Fibroblast of lung (primary cell): ENCODE results near the gene PILRA. TPM values are rescaled to one million over a fixed set of nuclear protein-coding genes. Genes with fewer than 3 reads are reported as not detected.
"Not testable (repeated sequence)": the region's sequence is repeated elsewhere in the genome, so short reads cannot be mapped to it uniquely, and the experiment has no call there.

Experiments used
- DNase-seq, 2 donors: peaks; one replicate each; pipeline versions ENCODE4 v3.0.0 to v3.0.0-alpha.2; 2010; ENCODE audit warnings: low read depth in 2 of 2
- H2AFZ ChIP-seq: 2 replicates; pipeline ENCODE4 v1.5.1; 2012; ENCODE audit warnings: low read length, control low read depth, inconsistent platforms
- H3K27ac ChIP-seq: 2 replicates; pipeline ENCODE4 v1.5.1; 2011; ENCODE audit warnings: low read length, control low read depth; ENCODE audit not compliant: insufficient read depth
- H3K27me3 ChIP-seq: 2 replicates; pipeline ENCODE4 v1.5.1; 2011; ENCODE audit warnings: mild to moderate bottlenecking, low read length; ENCODE audit not compliant: control insufficient read depth, insufficient read depth
- H3K36me3 ChIP-seq: 2 replicates; pipeline ENCODE4 v1.5.1; 2011; ENCODE audit warnings: low read length; ENCODE audit not compliant: control insufficient read depth, insufficient read depth
- H3K4me1 ChIP-seq: 2 replicates; pipeline ENCODE4 v1.5.1; 2011; ENCODE audit warnings: low read length; ENCODE audit not compliant: control insufficient read depth, insufficient read depth; ENCODE audit errors: extremely low read depth
- H3K4me2 ChIP-seq: 2 replicates; pipeline ENCODE4 v1.5.1; 2011; ENCODE audit warnings: low read length, control low read depth; ENCODE audit not compliant: insufficient read depth; ENCODE audit errors: extremely low read depth
- H3K4me3 ChIP-seq, 4 experiments: fragments of 200-600 bp in 1 of 4; sonication (generic) in 1 of 4; replicated peaks in 1 of 4; 2 replicates each; pipeline ENCODE4 v1.5.1; 2011 to 2016; ENCODE audit warnings: low read length in 4 of 4, low read depth in 3 of 4, mild to moderate bottlenecking in 3 of 4, control low read depth in 2 of 4, inconsistent platforms in 1 of 4, mixed read lengths in 1 of 4; ENCODE audit not compliant: insufficient read depth in 1 of 4; ENCODE audit errors: control extremely low read depth in 1 of 4
- H3K79me2 ChIP-seq: 2 replicates; pipeline ENCODE4 v1.5.1; 2012; ENCODE audit warnings: mild to moderate bottlenecking, low read length, inconsistent platforms; ENCODE audit not compliant: control insufficient read depth, insufficient read depth
- H3K9ac ChIP-seq: 2 replicates; pipeline ENCODE4 v1.5.1; 2011; ENCODE audit warnings: mild to moderate bottlenecking, low read length, control low read depth; ENCODE audit not compliant: insufficient read depth
- H3K9me3 ChIP-seq: 2 replicates; pipeline ENCODE4 v1.5.1; 2012; ENCODE audit warnings: low read depth, low read length; ENCODE audit not compliant: control insufficient read depth, insufficient read depth
- H4K20me1 ChIP-seq: 2 replicates; pipeline ENCODE4 v1.5.1; 2011; ENCODE audit warnings: low read length; ENCODE audit not compliant: control insufficient read depth, insufficient read depth; ENCODE audit errors: extremely low read depth
- EZH2 ChIP-seq: IDR thresholded peaks from 2 replicates; pipeline ENCODE4 v1.5.1; 2012; ENCODE audit warnings: low read length, control low read depth, mild to moderate bottlenecking; ENCODE audit errors: missing control alignments
- polyA plus RNA-seq, 2 donors: library from polyadenylated mRNA; depleted of rRNA in 1 of 2; stranded (reverse) in 1 of 2; unstranded in 1 of 2; fragments of >200 nt; gene quantifications; 2 replicates each; pipeline ENCODE4 v1.2.1, GENCODE V29; 2011 to 2012; ENCODE audit warnings: missing spikeins in 1 of 2
- total RNA-seq: library from RNA; depleted of rRNA; stranded (reverse); fragments of >200 nt; gene quantifications from 2 replicates; pipeline ENCODE4 v1.2.1, GENCODE V29; 2014
- TF ChIP-seq, protein P1 (sequence below), 2 donors: IDR thresholded peaks in 1 of 2; conservative IDR thresholded peaks in 1 of 2; 1 replicate in 1 of 2; 2 replicates in 1 of 2; pipeline ENCODE4 v1.5.1; 2011 to 2012; ENCODE audit warnings: low read length in 2 of 2, control low read depth in 1 of 2, inconsistent platforms in 1 of 2, low read depth in 1 of 2, mild to moderate bottlenecking in 1 of 2

PILRA gene
- total and polyA plus RNA-seq, 2 donors (not counting 1 experiment from before 2014, with no cell fraction given): 0.15 to 0.33 TPM

DNA sequence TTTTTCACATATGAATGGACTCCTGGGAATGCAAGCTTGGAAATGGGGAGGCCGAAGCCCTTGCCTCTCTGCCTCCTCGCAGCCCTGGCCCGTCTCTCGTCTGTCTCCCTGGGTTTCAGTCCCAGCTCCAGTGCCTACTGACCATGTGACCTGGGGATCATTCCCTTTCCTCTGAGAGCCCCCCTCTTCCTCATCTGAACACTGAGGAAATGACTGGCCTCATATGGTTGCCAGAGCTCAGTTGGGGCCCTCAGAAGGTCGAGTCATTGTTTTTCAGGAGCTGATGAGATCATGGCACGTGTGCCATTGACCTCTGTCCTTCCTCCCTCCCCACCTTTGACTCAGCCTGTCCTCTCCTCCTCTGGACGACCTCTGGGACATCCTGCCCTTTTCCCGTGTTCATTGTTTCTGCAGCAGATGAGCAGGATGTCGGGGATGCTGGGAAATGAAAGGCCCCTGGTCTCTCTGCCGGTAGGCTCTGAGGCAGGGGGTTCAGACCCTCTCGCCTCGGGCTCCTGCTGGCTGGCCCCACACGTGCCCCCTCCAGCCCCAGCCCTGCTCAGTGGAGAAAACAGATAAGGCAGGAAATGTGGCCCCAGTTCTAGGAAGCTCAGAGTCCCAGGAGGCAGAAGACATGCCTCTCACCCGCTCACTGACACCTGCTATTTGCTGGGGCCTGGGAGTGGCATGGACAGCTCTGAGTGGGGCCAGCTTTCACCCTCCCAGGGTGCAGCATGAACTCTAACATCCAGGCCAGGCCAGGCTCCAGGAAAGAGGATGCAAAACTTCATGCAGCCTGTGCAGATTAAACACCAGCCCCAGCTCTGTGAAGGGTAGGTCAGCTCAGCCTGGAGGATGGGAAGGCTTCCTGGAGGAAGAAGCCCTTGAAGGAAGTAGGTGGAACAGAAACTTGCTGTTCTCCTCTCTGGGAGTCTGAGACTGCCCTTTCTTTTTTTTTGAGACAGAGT, 71.3 kb downstream of the PILRA start:
- peaks cover 21% of the 10 kb centered on the region for H3K4me1 ChIP-seq
- H3K27ac ChIP-seq: peak overlapping the region; percentile 70
- H3K79me2 ChIP-seq: no peaks in the 10 kb centered on the region
- H3K4me3 ChIP-seq: no peak overlapping the region
- peak overlapping the region; percentile 59 for H3K4me2 ChIP-seq
- no peaks in the 10 kb centered on the region for H4K20me1 ChIP-seq
- peak; percentile 30 to 76 for DNase-seq
- H3K9me3 ChIP-seq: no peaks in the 10 kb centered on the region
- TF ChIP-seq, protein P1, sequence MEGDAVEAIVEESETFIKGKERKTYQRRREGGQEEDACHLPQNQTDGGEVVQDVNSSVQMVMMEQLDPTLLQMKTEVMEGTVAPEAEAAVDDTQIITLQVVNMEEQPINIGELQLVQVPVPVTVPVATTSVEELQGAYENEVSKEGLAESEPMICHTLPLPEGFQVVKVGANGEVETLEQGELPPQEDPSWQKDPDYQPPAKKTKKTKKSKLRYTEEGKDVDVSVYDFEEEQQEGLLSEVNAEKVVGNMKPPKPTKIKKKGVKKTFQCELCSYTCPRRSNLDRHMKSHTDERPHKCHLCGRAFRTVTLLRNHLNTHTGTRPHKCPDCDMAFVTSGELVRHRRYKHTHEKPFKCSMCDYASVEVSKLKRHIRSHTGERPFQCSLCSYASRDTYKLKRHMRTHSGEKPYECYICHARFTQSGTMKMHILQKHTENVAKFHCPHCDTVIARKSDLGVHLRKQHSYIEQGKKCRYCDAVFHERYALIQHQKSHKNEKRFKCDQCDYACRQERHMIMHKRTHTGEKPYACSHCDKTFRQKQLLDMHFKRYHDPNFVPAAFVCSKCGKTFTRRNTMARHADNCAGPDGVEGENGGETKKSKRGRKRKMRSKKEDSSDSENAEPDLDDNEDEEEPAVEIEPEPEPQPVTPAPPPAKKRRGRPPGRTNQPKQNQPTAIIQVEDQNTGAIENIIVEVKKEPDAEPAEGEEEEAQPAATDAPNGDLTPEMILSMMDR (conservative IDR thresholded peaks at IDR 0.05 in 1 of 2, IDR thresholded peaks at IDR 0.05 in 1 of 2; ENCODE audit: low read depth in 1 of 2, low read length in 2 of 2): no peak
- no peak for TF ChIP-seq EZH2
- no peak overlapping the region for H3K9ac ChIP-seq
- no peaks in the 10 kb centered on the region for H3K27me3 ChIP-seq
- no peaks in the 10 kb centered on the region for H3K36me3 ChIP-seq
- H2AFZ ChIP-seq: peak overlapping the region; percentile 54

DNA sequence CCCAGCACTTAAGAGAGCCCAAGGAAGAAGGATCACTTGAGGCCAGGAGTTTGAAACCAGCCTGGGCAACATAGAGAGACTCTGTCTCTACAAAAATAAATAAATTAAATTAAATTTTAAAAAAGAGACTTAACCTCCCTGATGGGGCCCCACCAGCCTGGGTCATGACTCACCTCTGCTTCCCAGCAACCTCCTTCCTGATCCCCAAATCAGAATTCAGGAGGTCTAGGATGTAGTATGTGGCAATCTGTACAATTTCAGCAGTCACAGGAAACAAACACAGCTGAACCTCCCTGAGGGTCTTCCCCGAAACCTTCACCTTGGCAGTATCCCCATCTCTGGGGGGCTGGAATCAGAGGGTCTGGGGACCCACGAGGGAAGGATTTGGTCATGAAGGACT, 72.8 kb downstream of the PILRA start:
- Histone ChIP-seq H4K20me1 (no peaks in the 10 kb centered on the region), H3K79me2 (no peaks in the 10 kb centered on the region), H3K9me3 (no peaks in the 10 kb centered on the region), H3K27me3 (no peaks in the 10 kb centered on the region), H3K9ac (no peak overlapping the region), H3K4me3 (no peak overlapping the region), H3K4me1 (peaks cover 19% of the 10 kb centered on the region), H3K27ac (peak overlapping the region; percentile 67), H3K4me2 (no peak overlapping the region), H3K36me3 (no peaks in the 10 kb centered on the region), H2AFZ (peak overlapping the region; percentile 34)
- no peak for TF ChIP-seq EZH2
- TF ChIP-seq, protein P1 (conservative IDR thresholded peaks at IDR 0.05 in 1 of 2, IDR thresholded peaks at IDR 0.05 in 1 of 2; ENCODE audit: low read depth in 1 of 2, low read length in 2 of 2): no peak
- DNase-seq: peak; percentile 24 to 57

DNA sequence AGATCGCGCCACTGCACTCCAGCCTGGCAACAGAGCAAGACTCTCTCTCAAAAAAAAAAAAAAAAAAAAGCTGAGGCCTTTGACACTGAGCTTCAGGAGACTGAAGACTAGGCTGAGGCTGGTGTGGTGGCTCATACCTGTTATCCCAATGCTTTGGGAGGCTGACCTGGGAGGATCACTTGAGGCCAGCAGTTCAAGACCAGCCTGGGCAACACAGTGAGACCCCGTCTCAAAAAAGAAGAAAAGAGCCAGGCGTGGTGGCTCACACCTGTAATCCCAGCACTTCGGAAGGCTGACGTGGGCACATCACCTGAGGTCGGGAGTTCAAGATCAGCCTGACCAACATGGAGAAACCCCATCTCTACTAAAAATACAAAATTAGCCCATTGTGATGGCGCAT, 74.1 kb downstream of the PILRA start:
- not testable (repeated sequence) for H3K4me3 ChIP-seq, DNase-seq, H3K9me3 ChIP-seq

More for the DNA sequence above, 74.1 kb downstream of the PILRA start:
- H3K79me2 ChIP-seq, H3K4me2 ChIP-seq, H4K20me1 ChIP-seq, H3K27me3 ChIP-seq, H3K36me3 ChIP-seq, H3K27ac ChIP-seq, H2AFZ ChIP-seq, H3K9ac ChIP-seq: not testable (repeated sequence)
- H3K4me1 ChIP-seq: peaks cover 19% of the 10 kb centered on the region
